ENCODE results near the gene NRP1.

The NRP1 gene

GRCh38 chr10:33136271-33136670 is 198.2 kb downstream of the NRP1 start:
- in situ Hi-C loops (cut with MboI; ENCODE audit: low sequenced_read_pairs), result no loop called here

- in situ Hi-C loops (cut with MboI; ENCODE audit: low sequenced_read_pairs), result no loop called here
Observed at GRCh38 chr10:33134011-33134751, 200.3 kb downstream of the NRP1 start.

- in situ Hi-C loops (cut with MboI; ENCODE audit: low sequenced_read_pairs), result no loop called here
Observed at GRCh38 chr10:33133557-33133956, 200.9 kb downstream of the NRP1 start.

DNA sequence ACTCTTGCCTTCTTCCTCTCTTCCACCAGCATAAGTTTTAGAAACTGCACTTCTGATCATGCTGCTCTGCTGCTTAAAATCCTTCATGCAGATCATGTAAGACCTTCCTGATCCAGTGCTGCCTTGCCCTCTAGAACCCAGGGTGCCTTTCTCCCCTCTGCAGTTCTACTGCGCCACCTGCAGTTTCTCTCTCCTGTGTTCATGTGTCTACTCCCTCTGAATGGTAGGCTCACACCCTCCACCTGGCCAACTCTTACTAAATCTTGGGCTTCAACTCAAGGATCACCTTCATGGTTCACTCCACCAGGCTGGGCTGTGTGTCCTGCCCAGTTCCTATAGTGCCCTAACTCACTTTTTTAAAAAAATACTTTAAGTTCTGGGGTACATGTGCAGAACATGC is 201.8 kb downstream of the NRP1 start:
- in situ Hi-C loops (cut with MboI; ENCODE audit: low sequenced_read_pairs), result no loop called here

DNA sequence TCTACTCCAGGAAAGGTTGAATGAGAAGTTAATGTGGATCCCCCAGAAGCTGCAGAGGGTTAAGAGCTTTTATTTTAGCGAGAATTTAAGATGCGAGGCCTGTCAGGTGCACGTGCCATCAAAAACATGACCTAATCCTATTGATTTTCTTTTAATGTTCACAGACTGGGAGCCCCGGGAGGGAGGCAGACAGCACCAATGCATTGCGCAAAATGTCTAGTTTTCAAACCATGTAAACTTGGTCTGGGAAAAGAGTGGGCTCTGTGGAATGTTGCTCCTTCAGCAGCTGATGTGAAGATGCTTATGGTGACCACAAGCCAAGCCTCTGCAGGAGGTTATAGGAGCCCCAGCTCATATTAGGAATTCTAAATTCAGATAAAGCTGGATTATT is 204.5 kb downstream of the NRP1 start:
- in situ Hi-C loops (cut with MboI; ENCODE audit: low sequenced_read_pairs), result no loop called here

- in situ Hi-C loops (cut with MboI; ENCODE audit: low sequenced_read_pairs), result no loop called here
Observed at GRCh38 chr10:33129141-33129995, 205.1 kb downstream of the NRP1 start.

- in situ Hi-C loops (cut with MboI; ENCODE audit: low sequenced_read_pairs), result no loop called here
Observed at GRCh38 chr10:33127622-33128021, 206.8 kb downstream of the NRP1 start.

Data from HL-60/S4 treated with retinoic acid at 250 ng/mL for 4 days and 3 days (cell line).